Stimulated activated CD4-positive, alpha-beta T cell treated with anti-CD3 and anti-CD28 coated beads, Interleukin-1b, Interleukin-23, amount 100 ng/mL, for 24 hours (primary cell): ENCODE measurements around the gene U2AF1L4.
A peak's percentile ranks its signal among the peaks of the same experiment; 100 is the strongest.

ENCODE experiments used
- DNase-seq, 4 experiments: peaks; one replicate each; pipeline ENCODE4 v3.0.0-alpha.2; 2020; ENCODE audit warnings: low read depth in 4 of 4, low spot score in 1 of 4

U2AF1L4 gene

GRCh38 chr19:35742121-35742724 is 3.0 kb downstream of the U2AF1L4 start, which contains the start of gene IGFLR1:
Gene IGFLR1 (minus strand): TSS chr19:35742452. CDS start chr19:35741180, 1,272 bp downstream.
- peak in 2 of 4 experiments; percentile 60 to 63 for DNase-seq

GRCh38 chr19:35741203-35741515 is 4.1 kb downstream of the U2AF1L4 start:
- no peak for DNase-seq

GRCh38 chr19:35740423-35741202 is 4.6 kb downstream of the U2AF1L4 start:
- peak in 3 of 4 experiments; percentile 89 to 96 (median 93) for DNase-seq

GRCh38 chr19:35740108-35740422 is 5.2 kb downstream of the U2AF1L4 start:
- peak in 1 of 4 experiments; percentile 30 for DNase-seq

- no peak for DNase-seq
Observed at GRCh38 chr19:35739275-35740107, 5.7 kb downstream of the U2AF1L4 start.

GRCh38 chr19:35738887-35739229 is 6.4 kb downstream of the U2AF1L4 start:
- DNase-seq: no peak

GRCh38 chr19:35738021-35738886 is 7.0 kb downstream of the U2AF1L4 start:
- DNase-seq: no peak

- no peak for DNase-seq
Observed at GRCh38 chr19:35736913-35737886, 8.0 kb downstream of the U2AF1L4 start.

GRCh38 chr19:35734889-35735288 is 10.3 kb downstream of the U2AF1L4 start:
- DNase-seq: no peak

GRCh38 chr19:35734273-35734672 is 10.9 kb downstream of the U2AF1L4 start:
- DNase-seq: no peak

- DNase-seq: no peak
Observed at GRCh38 chr19:35733180-35734125, 11.8 kb downstream of the U2AF1L4 start.

GRCh38 chr19:35732540-35733179 is 12.6 kb downstream of the U2AF1L4 start:
- DNase-seq: no peak

- DNase-seq: no peak
Observed at GRCh38 chr19:35731779-35732405, 13.3 kb downstream of the U2AF1L4 start.

GRCh38 chr19:35731353-35731752 is 13.9 kb downstream of the U2AF1L4 start:
- no peak for DNase-seq

- DNase-seq: no peak
Observed at GRCh38 chr19:35730326-35730725, 14.9 kb downstream of the U2AF1L4 start.

- no peak for DNase-seq
Observed at GRCh38 chr19:35729763-35730162, 15.5 kb downstream of the U2AF1L4 start.

GRCh38 chr19:35729021-35729420 is 16.2 kb downstream of the U2AF1L4 start:
- DNase-seq: no peak
